RWPE1 (cell line): Measurements from ENCODE around the gene VASH1.
"Not testable (repeated sequence)": the region's sequence is repeated elsewhere in the genome, so short reads cannot be mapped to it uniquely, and the experiment has no call there.

ENCODE experiments used
- CTCF ChIA-PET: fragments of 350-600 bp; sonication (Branson Sonifier 250); formaldehyde crosslinking; extraction: SDS; loops from one replicate; lab custom pipeline; 2021; lab: Yijun Ruan, JAX
- POLR2A ChIA-PET: fragments of 400-600 bp; formaldehyde crosslinking; extraction: SDS; loops from one replicate; lab custom pipeline; 2020; ENCODE audit warnings: antibody characterized with exemption; ENCODE audit not compliant: low non-redundant PET; lab: Yijun Ruan, JAX
- DNase-seq: peaks from one replicate; pipeline ENCODE4 v3.0.0; 2012; ENCODE audit warnings: low spot score
- H3K27ac ChIP-seq: fragments of 450-650 bp; 2 replicates; pipeline ENCODE4 v1.5.1; 2017
- CTCF ChIP-seq: fragments of 450-650 bp; conservative IDR thresholded peaks from 2 replicates; pipeline ENCODE4 v1.5.1; 2017; ENCODE audit warnings: low read depth, mild to moderate bottlenecking

Gene VASH1

GRCh38 chr14:76717508-76718290 lies 43.6 kb upstream of the VASH1 start:
- POLR2A ChIA-PET: no interaction called here
- DNase-seq: no peak
- no peak for TF ChIP-seq CTCF
- no peak overlapping the region for H3K27ac ChIP-seq
- CTCF ChIA-PET: no interaction called here

GRCh38 chr14:76718306-76719040 lies 42.8 kb upstream of the VASH1 start:
- no peak for DNase-seq
- no peak overlapping the region for H3K27ac ChIP-seq
- CTCF ChIA-PET: interaction anchor here (0.6 to 0.7 kb wide), 2 partner anchors 56 to 211 kb away, joined by 3 read pairs; no protein-coding TSS in a partner anchor
- POLR2A ChIA-PET: no interaction called here
- TF ChIP-seq CTCF: no peak

GRCh38 chr14:76719666-76720065 lies 41.6 kb upstream of the VASH1 start:
- CTCF ChIA-PET: interaction anchor here (0.7 kb wide), 1 partner anchor 58 kb away, joined by 3 read pairs; no protein-coding TSS in a partner anchor

GRCh38 chr14:76720382-76720813 lies 40.9 kb upstream of the VASH1 start:
- no peak overlapping the region for H3K27ac ChIP-seq
- CTCF ChIA-PET: no interaction called here
- TF ChIP-seq CTCF: no peak
- DNase-seq: peak; percentile 15
- POLR2A ChIA-PET: no interaction called here

More at GRCh38 chr14:76719666-76720065, 41.6 kb upstream of the VASH1 start:
- H3K27ac ChIP-seq: no peak overlapping the region
- TF ChIP-seq CTCF: no peak
- DNase-seq: no peak
- POLR2A ChIA-PET: interaction anchor here (0.5 kb wide), 1 partner anchor 346 kb away, joined by 5 read pairs; no protein-coding TSS in a partner anchor

GRCh38 chr14:76721506-76721905 lies 39.8 kb upstream of the VASH1 start:
- POLR2A ChIA-PET, H3K27ac ChIP-seq, DNase-seq: not testable (repeated sequence)
- CTCF ChIA-PET: interaction anchor here (0.6 kb wide), 1 partner anchor 894 kb away, joined by 6 read pairs; no protein-coding TSS in a partner anchor

- DNase-seq: no peak
- ChIA-PET POLR2A (no interaction called here), CTCF (no interaction called here)
- no peak for TF ChIP-seq CTCF
- H3K27ac ChIP-seq: no peak overlapping the region
Observed at GRCh38 chr14:76724651-76725550, 36.4 kb upstream of the VASH1 start.
